Ovary (tissue), 3 donors: ENCODE data around the gene ITGA6.

Experiments used
- CTCF ChIP-seq, 3 donors: fragments of 450-650 bp in 2 of 3; fragments of 200-600 bp in 1 of 3; IDR thresholded peaks; one replicate each; pipeline versions ENCODE4 v1.5.1 to v1.8.0; 2016 to 2022; ENCODE audit warnings: antibody characterized with exemption in 3 of 3, mild to moderate bottlenecking in 1 of 3
- EP300 ChIP-seq: sonication (generic); formaldehyde crosslinking; IDR thresholded peaks from one replicate; pipeline ENCODE4 v1.6.1; 2017; ENCODE audit warnings: antibody characterized with exemption
- POLR2A ChIP-seq: fragments of 450-650 bp; IDR thresholded peaks from one replicate; pipeline ENCODE4 v1.6.1; 2017; ENCODE audit warnings: antibody characterized with exemption, mild to moderate bottlenecking, moderate library complexity
- donor health status: DM: no; HTN: no; CAD: no.

- TF ChIP-seq EP300: no peak
- no peak for TF ChIP-seq CTCF (IDR thresholded peaks at IDR 0.05)
- TF ChIP-seq POLR2A: no peak
These were observed 27.7 kb downstream of the ITGA6 start for GRCh38 chr2:172455121-172455515.
